Measurements from ENCODE around the gene BEND6. TPM values are rescaled to one million over a fixed set of nuclear protein-coding genes. Genes with fewer than 3 reads are reported as not detected.

The BEND6 gene
- polyA plus RNA-seq, 4 donors, result 4.4 to 7.1 (median 5.5) TPM

- DNase-seq (ENCODE audit: low read depth in 4 of 4, low spot score in 2 of 4), result no peak
These were observed 120.2 kb downstream of the BEND6 start for GRCh38 chr6:57075092-57075491.

Other genes with a start within 250 kb of the BEND6 start
- gene KIAA1586, start 91.6 kb downstream of the BEND6 start, polyA plus RNA-seq (ENCODE audit: insufficient read length in 4 of 4), result 10 to 100 TPM; 21.7 to 24.7 (median 22.2) TPM
- gene ZNF451, start 135.1 kb downstream of the BEND6 start, polyA plus RNA-seq (ENCODE audit: insufficient read length in 4 of 4), result 10 to 100 TPM; 33.0 to 46.8 (median 39.6) TPM
- 1 to 10 TPM; 4.4 to 6.3 (median 6.2) TPM for gene BAG2, start 217.2 kb downstream of the BEND6 start, polyA plus RNA-seq (ENCODE audit: insufficient read length in 4 of 4)